Natural killer cell (primary cell): ENCODE measurements around the gene CRAT. TPM values are rescaled to one million over a fixed set of nuclear protein-coding genes. Genes with fewer than 3 reads are reported as not detected.

Experiments
- ATAC-seq, 3 donors: fragments of 150-1000 bp in 2 of 3; fragments of 200-7000 bp in 1 of 3; cut with Tn5 transposase; 1 replicate in 1 of 3; 2 replicates in 2 of 3; pipeline ENCODE4 v1.10.0; 2021; ENCODE audit warnings: mild to moderate bottlenecking in 2 of 3, moderate library complexity in 2 of 3
- DNase-seq, 2 donors: peaks; one replicate each; pipeline versions ENCODE4 v3.0.0 to v3.0.0-alpha.2; 2013 to 2021; ENCODE audit warnings: mixed read lengths in 1 of 2
- H3K27ac ChIP-seq: one replicate; pipeline ENCODE4 v1.5.1; 2013; ENCODE audit warnings: mild to moderate bottlenecking, low read length
- H3K27me3 ChIP-seq: one replicate; pipeline ENCODE4 v1.6.1; 2013; ENCODE audit warnings: low read length; ENCODE audit not compliant: control insufficient read depth, insufficient read depth
- H3K36me3 ChIP-seq: one replicate; pipeline ENCODE4 v1.6.1; 2013; ENCODE audit warnings: low read length; ENCODE audit not compliant: control insufficient read depth, insufficient read depth
- H3K4me1 ChIP-seq: one replicate; pipeline ENCODE4 v1.6.1; 2013; ENCODE audit warnings: low read length; ENCODE audit not compliant: control insufficient read depth, insufficient read depth
- H3K4me3 ChIP-seq: one replicate; pipeline ENCODE4 v1.5.1; 2013; ENCODE audit warnings: low read length
- H3K9me3 ChIP-seq: one replicate; pipeline ENCODE4 v1.6.1; 2013; ENCODE audit warnings: low read length; ENCODE audit not compliant: control insufficient read depth, insufficient read depth
- H3K27ac Mint-ChIP-seq, 2 donors: one replicate each; pipeline ENCODE4 v1.8.0; 2022; ENCODE audit warnings: mild to moderate bottlenecking in 2 of 2, mixed read lengths in 2 of 2, moderate library complexity in 1 of 2
- H3K27me3 Mint-ChIP-seq, 2 donors: one replicate each; pipeline ENCODE4 v1.8.0; 2022; ENCODE audit warnings: low read depth in 2 of 2, mixed read lengths in 2 of 2
- H3K36me3 Mint-ChIP-seq: one replicate; pipeline ENCODE4 v1.8.0; 2022; ENCODE audit warnings: mixed read lengths
- H3K4me1 Mint-ChIP-seq, 2 donors: one replicate each; pipeline ENCODE4 v1.8.0; 2022; ENCODE audit warnings: mixed read lengths in 2 of 2
- H3K4me3 Mint-ChIP-seq: one replicate; pipeline ENCODE4 v1.8.0; 2022; ENCODE audit warnings: mild to moderate bottlenecking, moderate library complexity, mixed read lengths
- H3K9me3 Mint-ChIP-seq, 2 donors: one replicate each; pipeline ENCODE4 v1.8.0; 2022; ENCODE audit warnings: mixed read lengths in 2 of 2
- CTCF ChIP-seq: fragments of 200-600 bp; IDR thresholded peaks from one replicate; pipeline ENCODE4 v1.8.0; 2022; ENCODE audit warnings: antibody characterized with exemption
- WGBS: methylation state at CpG from one replicate; pipeline ENCODE4 v1.1.7; 2013; ENCODE audit warnings: missing lambda C conversion rate; ENCODE audit not compliant: insufficient coverage; 5-methylcytosine and 5-hydroxymethylcytosine counted together
- intact Hi-C: fragments of 100-400 bp; cut with micrococcal nuclease; formaldehyde crosslinking; loops from one replicate; pipeline ENCODE4 v1.14.2; 2022
- total RNA-seq, 4 donors: library from RNA; stranded (reverse); fragments of 120-200 nt in 1 of 4; gene quantifications; one replicate each; pipeline versions ENCODE4 v1.2.3 to v1.2.4, GENCODE V29; 2013 to 2022

The CRAT gene
- total RNA-seq, 3 donors from 2014 or later (not counting 1 experiment from before 2014, with no cell fraction given): 13.5 to 13.8 (median 13.8) TPM

- no peaks in the 10 kb centered on the region for H3K27me3 ChIP-seq
- no peak for TF ChIP-seq CTCF
- no peaks in the 10 kb centered on the region for H3K27me3 Mint-ChIP-seq
- H3K27ac Mint-ChIP-seq: peak overlapping the region in 1 of 2 donors; percentile 92
- H3K4me1 Mint-ChIP-seq: peaks cover 17 to 24% of the 10 kb centered on the region in 2 donors
- H3K36me3 Mint-ChIP-seq: no peaks in the 10 kb centered on the region
- no peak overlapping the region for H3K4me3 ChIP-seq
- no peaks in the 10 kb centered on the region for H3K9me3 ChIP-seq
- H3K4me1 ChIP-seq: peaks cover 19% of the 10 kb centered on the region
- peak overlapping the region; percentile 74 for H3K4me3 Mint-ChIP-seq
- DNase-seq (no peak), ATAC-seq (no peak)
- no peaks in the 10 kb centered on the region for H3K36me3 ChIP-seq
- intact Hi-C loops: no loop called here
- H3K27ac ChIP-seq: no peak overlapping the region
- H3K9me3 Mint-ChIP-seq: no peaks in the 10 kb centered on the region
- WGBS: 90% methylated on average over 13 of the region's 13 CpGs
These were observed 2.3 kb downstream of the CRAT start for GRCh38 chr9:129108083-129108804.

GRCh38 chr9:129107651-129108050, 2.9 kb downstream of the CRAT start:
- peaks cover 17 to 24% of the 10 kb centered on the region in 2 donors for H3K4me1 Mint-ChIP-seq
- TF ChIP-seq CTCF: no peak
- Histone ChIP-seq H3K9me3 (no peaks in the 10 kb centered on the region), H3K36me3 (no peaks in the 10 kb centered on the region), H3K4me1 (peaks cover 19% of the 10 kb centered on the region), H3K4me3 (no peak overlapping the region), H3K27ac (no peak overlapping the region), H3K27me3 (no peaks in the 10 kb centered on the region)
- ATAC-seq: no peak
- H3K4me3 Mint-ChIP-seq: no peak overlapping the region
- no peak for DNase-seq
- H3K36me3 Mint-ChIP-seq: no peaks in the 10 kb centered on the region
- intact Hi-C loops: no loop called here
- 97% methylated on average over 13 of the region's 13 CpGs for WGBS
- H3K27me3 Mint-ChIP-seq: no peaks in the 10 kb centered on the region
- no peaks in the 10 kb centered on the region for H3K9me3 Mint-ChIP-seq
- no peak overlapping the region for H3K27ac Mint-ChIP-seq

GRCh38 chr9:129105857-129106694, 4.5 kb downstream of the CRAT start:
- no peak for TF ChIP-seq CTCF
- ATAC-seq (no peak), DNase-seq (no peak)
- Histone ChIP-seq H3K36me3 (no peaks in the 10 kb centered on the region), H3K27me3 (no peaks in the 10 kb centered on the region), H3K9me3 (no peaks in the 10 kb centered on the region), H3K4me3 (no peak overlapping the region), H3K27ac (no peak overlapping the region), H3K4me1 (peaks cover 8% of the 10 kb centered on the region)
- Mint-ChIP-seq H3K4me1 (peaks cover 12 to 16% of the 10 kb centered on the region in 2 donors), H3K27ac (no peak overlapping the region), H3K27me3 (no peaks in the 10 kb centered on the region), H3K36me3 (no peaks in the 10 kb centered on the region), H3K4me3 (peak overlapping the region; percentile 40), H3K9me3 (no peaks in the 10 kb centered on the region)
- intact Hi-C loops: no loop called here
- WGBS: 94% methylated on average over 16 of the region's 17 CpGs
